NB4 (cell line): ENCODE measurements around the gene TPM2.

ENCODE experiments used
- MYC ChIP-seq: IDR thresholded peaks from 2 replicates; pipeline ENCODE4 v1.6.1; 2011; ENCODE audit warnings: low read depth, low read length
- POLR2A ChIP-seq: IDR thresholded peaks from 2 replicates; pipeline ENCODE4 v1.6.1; 2011; ENCODE audit warnings: mild to moderate bottlenecking; ENCODE audit not compliant: insufficient read length; ENCODE audit errors: extremely low read depth
- TF ChIP-seq, protein P1 (sequence below): IDR thresholded peaks from one replicate; pipeline ENCODE4 v1.5.1; 2012; ENCODE audit warnings: low read depth, low read length
- TF ChIP-seq, protein P2 (sequence below): IDR thresholded peaks from 2 replicates; pipeline ENCODE4 v1.6.1; 2011; ENCODE audit warnings: low read depth, low read length

DNA sequence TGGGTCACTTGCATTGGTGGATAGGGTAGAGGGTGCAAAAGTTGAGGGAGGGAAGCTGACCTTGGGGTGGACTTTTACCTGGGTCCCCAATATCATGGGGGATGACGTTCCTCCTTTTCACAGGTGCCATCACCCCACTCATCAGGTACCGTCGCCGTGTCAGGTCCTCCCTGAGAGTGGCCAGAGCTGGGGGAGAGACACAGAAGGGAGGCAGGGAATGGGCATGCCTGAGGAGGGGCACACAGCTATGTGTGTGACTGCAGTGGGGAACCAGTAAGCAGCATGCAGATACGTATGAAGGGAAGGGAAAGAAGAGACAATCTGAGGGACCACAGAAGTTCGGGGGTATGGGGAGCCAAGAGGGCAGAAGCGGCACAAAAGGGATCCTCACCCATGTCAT, 49.2 kb upstream of the TPM2 start:
- TF ChIP-seq, protein P1, sequence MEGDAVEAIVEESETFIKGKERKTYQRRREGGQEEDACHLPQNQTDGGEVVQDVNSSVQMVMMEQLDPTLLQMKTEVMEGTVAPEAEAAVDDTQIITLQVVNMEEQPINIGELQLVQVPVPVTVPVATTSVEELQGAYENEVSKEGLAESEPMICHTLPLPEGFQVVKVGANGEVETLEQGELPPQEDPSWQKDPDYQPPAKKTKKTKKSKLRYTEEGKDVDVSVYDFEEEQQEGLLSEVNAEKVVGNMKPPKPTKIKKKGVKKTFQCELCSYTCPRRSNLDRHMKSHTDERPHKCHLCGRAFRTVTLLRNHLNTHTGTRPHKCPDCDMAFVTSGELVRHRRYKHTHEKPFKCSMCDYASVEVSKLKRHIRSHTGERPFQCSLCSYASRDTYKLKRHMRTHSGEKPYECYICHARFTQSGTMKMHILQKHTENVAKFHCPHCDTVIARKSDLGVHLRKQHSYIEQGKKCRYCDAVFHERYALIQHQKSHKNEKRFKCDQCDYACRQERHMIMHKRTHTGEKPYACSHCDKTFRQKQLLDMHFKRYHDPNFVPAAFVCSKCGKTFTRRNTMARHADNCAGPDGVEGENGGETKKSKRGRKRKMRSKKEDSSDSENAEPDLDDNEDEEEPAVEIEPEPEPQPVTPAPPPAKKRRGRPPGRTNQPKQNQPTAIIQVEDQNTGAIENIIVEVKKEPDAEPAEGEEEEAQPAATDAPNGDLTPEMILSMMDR = no peak
- no peak for TF ChIP-seq MYC
- TF ChIP-seq POLR2A = no peak
- TF ChIP-seq, protein P2, sequence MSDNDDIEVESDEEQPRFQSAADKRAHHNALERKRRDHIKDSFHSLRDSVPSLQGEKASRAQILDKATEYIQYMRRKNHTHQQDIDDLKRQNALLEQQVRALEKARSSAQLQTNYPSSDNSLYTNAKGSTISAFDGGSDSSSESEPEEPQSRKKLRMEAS = no peak
